Skin of body (tissue), 2 donors: ENCODE data around the gene PYROXD2. TPM values are rescaled to one million over a fixed set of nuclear protein-coding genes. Genes with fewer than 3 reads are reported as not detected.

ENCODE experiments used
- DNase-seq: peaks from one replicate; lab custom pipeline; 2025; lab: John Stamatoyannopoulos, UW
- total RNA-seq: library from RNA; depleted of rRNA; stranded (reverse); fragments of >200 nt; gene quantifications from one replicate; pipeline ENCODE4 v1.2.3, GENCODE V29; 2014

The PYROXD2 gene
- total RNA-seq, 1 donor from 2014 or later, result 9.2 TPM

DNA sequence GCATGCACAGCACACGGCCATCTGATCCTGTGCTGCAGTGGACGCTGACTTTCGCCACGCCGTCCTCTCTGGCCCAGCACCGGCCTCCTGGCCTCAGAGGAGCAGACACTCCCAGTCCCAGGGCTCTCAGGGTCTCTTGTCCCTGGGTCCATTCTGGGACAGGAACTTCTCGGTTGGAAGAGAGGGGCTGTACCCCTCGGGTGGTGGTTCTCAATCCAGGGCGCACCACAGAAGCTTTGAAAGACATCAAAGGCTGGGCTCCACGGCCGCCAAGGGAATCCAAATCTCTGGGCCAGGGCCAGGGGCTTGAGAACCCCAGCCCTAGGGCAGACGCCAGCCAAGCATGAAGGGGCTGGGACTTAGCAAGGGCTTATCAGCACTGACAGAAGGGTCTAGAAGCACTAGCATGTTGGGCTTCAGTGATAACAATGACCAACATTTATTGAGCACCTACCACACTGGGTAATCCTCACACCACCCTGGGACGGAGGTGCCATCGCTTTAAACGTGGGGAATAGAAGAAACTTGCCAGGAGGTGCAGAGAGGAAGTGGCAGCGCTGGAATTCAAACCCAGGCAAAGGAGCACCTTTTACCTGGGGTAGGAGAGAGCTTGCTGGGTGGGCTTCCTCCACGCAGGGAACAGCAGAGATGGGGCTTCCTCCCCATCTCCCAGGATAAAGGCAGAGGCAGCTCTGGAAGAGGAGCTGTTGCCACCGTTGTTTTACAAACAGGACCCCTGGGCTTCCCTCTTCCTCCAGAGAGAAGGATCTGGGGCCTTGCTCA, 1.8 kb upstream of the PYROXD2 start:
- DNase-seq, result no peak

DNA sequence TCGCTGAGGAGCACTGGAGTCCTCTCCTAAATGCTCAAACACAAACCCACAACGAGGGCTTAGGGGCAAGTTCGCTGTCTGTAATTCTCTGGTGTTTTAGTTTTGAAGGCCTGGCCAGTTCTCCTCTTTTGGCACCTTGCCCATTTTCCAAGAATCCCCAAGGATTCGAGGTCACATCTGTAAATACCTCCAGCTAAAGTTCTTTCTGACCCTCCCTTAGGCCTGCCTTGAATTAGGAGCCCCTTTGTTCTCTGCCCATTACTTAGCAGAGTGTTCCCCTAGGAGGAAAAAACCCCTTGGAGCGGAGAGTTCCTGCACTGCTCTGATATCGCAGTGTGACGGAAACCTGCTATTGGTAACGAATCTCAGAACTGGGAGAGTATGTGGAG, 743 bp upstream of the PYROXD2 start:
- no peak for DNase-seq

- no peak for DNase-seq
Measured at GRCh38 chr10:98414578-98414931, 427 bp downstream of the PYROXD2 start.

DNA sequence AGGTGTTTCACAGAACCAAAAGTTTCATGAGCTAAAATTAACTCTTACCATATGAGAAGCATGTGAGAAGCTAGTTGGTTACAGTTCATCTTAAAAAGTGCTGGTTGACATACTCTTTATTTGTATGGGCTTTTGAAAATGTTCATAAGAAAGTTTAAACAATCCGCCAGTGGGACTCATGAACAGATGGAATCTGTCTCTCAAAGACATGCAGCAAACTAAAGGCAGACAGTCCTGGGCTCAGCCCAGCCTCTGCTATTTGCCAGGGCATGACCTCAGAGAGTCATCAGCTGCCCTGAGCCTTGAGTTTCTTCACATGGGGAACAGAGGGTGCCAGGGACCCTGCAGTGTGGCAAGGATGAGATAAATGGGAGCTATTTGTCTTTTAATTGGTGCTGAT, 3.2 kb downstream of the PYROXD2 start:
- DNase-seq, result no peak

DNA sequence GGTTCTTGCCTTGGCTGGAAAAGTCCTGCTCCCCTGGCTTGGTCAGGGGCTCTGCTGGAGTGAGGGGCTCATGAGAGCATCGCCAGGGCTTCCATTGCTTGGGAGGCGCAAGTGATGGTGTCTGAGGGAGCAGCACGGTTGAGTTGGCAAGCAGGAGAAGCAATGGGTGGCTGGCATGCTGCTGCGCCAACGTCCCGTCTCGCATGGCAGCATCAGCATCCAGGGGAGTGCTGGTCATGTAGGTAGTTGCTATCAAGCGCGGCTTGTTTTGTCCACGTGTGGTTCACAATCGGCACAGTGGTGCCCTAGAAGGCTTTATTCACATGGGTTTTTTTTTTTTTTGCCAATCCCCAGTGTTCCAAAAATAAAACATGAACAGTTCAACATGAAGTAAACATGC, 3.8 kb downstream of the PYROXD2 start:
- no peak for DNase-seq

GRCh38 chr10:98410759-98411158, 4.2 kb downstream of the PYROXD2 start:
- no peak for DNase-seq

GRCh38 chr10:98410135-98410743, 4.7 kb downstream of the PYROXD2 start:
- no peak for DNase-seq

DNA sequence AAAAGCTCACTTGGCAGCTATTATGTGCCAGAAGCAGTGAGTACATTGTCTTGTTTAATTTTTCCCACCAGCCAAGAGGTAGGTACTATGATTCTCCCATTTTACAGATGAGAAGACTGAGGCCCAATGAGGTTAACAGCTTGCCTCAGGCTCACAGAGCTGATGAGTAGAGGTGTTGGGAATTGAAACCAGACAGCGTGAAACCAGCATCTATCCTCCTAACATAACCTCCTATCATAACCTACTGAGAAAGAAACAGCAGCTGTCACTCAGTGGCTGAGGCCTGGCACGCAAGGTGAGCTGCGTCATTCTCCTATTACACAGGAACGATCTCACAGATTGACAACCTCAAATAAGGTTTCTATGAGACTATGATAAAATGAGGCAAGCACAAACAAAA, 6.2 kb downstream of the PYROXD2 start:
- DNase-seq, result no peak

GRCh38 chr10:98407744-98408241, 7.2 kb downstream of the PYROXD2 start:
- DNase-seq, result no peak

DNA sequence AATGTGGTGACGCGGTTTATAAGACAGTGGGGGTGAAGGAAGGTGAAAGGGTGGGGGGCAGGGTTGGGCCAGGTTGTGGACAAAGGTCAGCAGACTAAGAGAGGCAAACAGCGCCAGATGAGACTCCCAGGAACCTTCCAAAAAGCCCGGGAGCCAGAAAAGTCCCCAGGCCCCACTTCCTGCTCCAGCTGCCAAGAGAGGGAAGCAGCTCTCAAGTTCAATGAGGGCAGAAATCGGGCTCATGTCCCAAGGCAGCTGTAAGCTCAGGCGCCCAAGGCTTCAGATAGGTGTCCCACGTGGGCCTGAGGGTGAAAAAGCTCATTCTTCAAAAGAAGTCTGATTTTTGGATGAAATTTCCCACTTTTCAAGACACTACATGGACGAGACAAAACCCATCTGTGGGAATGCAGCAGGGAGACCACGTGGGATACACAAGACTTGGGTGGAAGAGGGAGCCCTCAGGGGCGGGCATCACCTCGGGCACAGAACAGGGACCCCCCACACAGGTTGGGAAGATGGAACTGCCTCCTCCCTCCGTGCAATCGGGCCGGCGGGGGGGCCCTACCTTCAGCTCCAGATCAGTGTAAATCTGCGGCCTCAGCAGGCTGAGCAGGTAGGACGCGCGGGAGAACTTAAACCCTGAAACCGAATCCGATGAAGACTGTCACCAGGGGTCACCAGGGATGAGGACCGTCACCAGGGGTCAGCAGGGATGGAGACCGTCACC, 7.8 kb downstream of the PYROXD2 start:
- no peak for DNase-seq

DNA sequence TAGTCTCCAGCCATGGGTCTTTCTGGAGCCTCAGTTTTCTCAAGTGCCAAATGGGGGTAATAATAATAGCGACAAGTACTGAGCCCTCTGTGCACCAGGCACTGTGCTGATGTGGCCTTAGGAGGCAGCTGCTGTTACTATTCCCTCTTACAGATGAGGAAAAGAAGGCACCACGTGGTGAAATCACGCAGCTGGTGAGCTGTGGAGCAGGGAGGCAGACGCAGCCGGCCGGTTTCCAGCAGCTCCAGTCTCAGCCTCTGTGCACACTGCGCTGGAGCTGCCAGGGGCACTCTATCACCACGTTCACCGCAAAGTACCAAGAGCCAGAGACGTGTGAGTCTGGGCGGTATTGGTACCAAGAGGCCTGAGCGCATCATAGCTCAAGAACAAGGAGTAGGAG, 9.6 kb downstream of the PYROXD2 start:
- no peak for DNase-seq

- no peak for DNase-seq
Measured at GRCh38 chr10:98404571-98405359, 10.2 kb downstream of the PYROXD2 start.

GRCh38 chr10:98403812-98404504, 11.0 kb downstream of the PYROXD2 start:
- DNase-seq, result no peak

DNA sequence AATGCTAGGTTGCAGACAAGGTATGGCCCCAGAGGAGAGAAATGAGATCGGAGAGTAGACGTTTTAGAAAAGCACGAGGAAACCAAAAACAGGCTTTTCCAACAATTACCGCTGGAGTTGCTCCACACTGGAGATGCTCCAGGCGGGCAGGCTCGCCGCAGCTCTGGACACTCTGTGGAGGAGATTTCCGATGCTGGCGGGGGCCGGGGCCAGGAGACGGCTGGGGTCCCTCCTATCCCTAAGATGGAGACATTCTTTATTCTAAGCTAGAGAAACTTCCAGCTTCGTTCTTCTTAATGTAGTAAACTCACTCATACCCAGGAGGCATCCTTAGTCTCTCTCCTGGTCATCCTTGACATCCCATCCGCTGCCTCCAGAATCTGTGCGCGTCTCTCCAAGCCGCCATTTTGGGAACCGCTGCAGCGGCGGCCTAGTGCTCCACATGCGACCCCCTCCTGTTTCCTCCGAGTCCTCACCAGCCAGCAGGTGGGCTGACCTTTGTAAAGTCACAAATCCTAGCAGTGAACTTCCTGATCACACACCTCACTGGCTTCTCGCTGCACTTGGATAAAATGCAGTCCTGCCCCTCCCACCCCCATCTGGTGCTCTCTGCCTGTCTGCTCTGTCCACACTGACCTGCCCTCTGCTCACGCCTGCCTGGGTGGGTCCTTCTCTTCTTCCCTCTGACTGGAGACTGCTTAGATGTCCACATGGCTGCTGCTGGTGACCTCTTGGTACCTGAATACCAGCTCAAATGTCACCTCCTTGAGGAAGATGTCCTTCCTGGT, 11.9 kb downstream of the PYROXD2 start:
- no peak for DNase-seq

GRCh38 chr10:98402478-98402877, 12.5 kb downstream of the PYROXD2 start:
- no peak for DNase-seq

DNA sequence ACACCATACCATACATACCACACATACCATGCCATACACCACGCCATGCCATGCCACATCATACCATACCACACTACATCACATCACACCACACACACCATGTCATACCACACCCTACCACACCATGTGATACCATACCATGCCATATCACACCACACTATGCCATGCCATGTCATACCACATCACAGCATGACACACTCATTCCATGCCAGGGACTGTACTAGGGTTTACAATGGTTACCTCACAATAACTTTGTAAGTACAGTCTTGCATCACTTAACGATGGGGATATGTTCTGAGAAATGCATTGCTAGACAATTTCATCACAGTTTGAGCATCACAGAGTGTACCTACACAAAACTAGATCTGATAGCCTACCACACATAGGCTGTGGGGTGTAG, 14.5 kb downstream of the PYROXD2 start:
- no peak for DNase-seq

DNA sequence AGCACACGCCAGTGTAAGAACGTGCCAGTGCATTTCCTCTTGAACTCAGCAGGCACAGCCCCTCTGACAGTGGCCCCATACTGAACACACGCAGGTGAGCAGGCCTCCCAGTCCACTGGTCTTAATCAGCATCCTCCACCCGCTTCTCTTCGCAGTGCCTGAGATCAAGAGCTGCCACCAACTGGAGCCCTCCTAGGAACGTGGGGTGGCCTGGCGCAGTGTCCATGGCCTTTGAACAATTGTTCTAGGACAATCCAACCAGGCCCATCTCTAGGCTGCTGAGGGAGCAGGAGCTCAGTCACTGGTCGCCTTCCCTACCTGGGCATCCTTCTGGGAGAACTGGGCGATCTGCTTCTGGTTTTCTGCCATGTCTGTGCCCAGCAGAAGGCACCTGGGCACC, 15.2 kb downstream of the PYROXD2 start:
- no peak for DNase-seq

GRCh38 chr10:98397089-98397600, 17.8 kb downstream of the PYROXD2 start:
- DNase-seq, result no peak

DNA sequence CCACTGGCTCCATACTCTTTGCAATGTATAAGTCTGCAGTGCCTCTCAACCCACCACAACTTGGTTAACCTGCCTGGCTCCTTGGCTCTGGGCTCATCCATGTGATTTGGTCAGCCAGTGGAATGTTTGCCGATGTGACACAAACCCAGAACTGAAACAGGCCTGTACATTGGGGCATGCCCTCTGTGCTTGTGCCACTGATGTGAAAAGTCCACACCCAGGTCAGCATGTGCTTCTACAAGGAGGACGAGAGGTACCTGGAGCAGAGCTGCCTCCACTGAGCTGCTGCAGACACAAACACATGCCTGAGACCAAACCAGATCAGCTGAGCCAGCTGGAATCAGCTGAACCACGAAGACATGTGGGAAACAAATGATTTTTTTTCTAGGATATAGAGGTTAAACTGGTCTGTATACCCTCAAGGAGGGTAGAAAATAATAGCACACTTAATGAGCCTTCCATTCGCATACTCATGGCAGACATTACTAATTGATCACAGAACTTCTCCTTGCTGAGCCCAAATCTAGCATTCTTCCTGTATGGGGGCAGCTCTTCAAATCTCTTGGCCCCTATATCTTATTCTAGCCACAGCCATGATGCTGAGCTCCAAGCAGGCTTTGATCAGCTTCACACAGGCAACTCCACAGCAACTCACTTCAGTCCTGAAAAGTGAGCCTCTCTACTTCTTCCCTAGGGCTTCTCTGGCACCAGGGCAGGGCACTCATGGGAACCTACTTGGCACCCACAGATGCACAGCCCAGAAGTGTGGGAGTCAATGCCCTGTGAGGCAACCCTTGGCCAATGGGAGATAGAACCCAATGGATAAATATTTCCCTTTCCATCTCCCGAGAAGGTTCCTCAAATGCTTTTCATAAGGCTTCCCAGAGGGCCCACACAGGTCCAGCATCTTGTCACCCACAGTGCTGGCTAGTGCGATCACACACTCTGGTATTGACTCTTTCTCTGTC, 18.6 kb downstream of the PYROXD2 start:
- DNase-seq, result no peak
